Body of pancreas (tissue), 4 donors: ENCODE results near the gene ADRA2C. TPM values are rescaled to one million over a fixed set of nuclear protein-coding genes. Genes with fewer than 3 reads are reported as not detected.

Source experiments
- ATAC-seq: fragments of 150-250 bp; one replicate; pipeline ENCODE4 v1.9.1; 2016
- DNase-seq, 4 donors: peaks; one replicate each; pipeline ENCODE4 v3.0.0-alpha.2; 2019
- H3K27ac ChIP-seq, 4 donors: fragments of 200-600 bp; sonication (generic); 1 replicate in 3 of 4; 2 replicates in 1 of 4; pipeline versions ENCODE4 v1.5.1 to v1.6.1; 2016 to 2019; ENCODE audit warnings: mild to moderate bottlenecking in 1 of 4, mixed read lengths in 1 of 4, moderate library complexity in 1 of 4
- H3K27me3 ChIP-seq, 2 donors: fragments of 200-600 bp; sonication (generic); one replicate each; pipeline ENCODE4 v1.6.0; 2016; ENCODE audit warnings: mild to moderate bottlenecking in 1 of 2
- H3K36me3 ChIP-seq, 2 donors: fragments of 200-600 bp; sonication (generic); replicated peaks in 1 of 2; 2 replicates each; pipeline ENCODE4 v1.5.1; 2016; ENCODE audit warnings: low read depth in 2 of 2; ENCODE audit not compliant: insufficient read depth in 1 of 2
- H3K4me1 ChIP-seq: fragments of 200-600 bp; sonication (generic); one replicate; pipeline ENCODE4 v1.6.0; 2016
- H3K4me3 ChIP-seq, 2 donors: fragments of 200-600 bp; sonication (generic); 1 replicate in 1 of 2; 2 replicates in 1 of 2; pipeline ENCODE4 v1.5.1; 2016 to 2019
- H3K9me3 ChIP-seq, 3 donors: fragments of 200-600 bp; sonication (generic); 1 replicate in 2 of 3; 2 replicates in 1 of 3; pipeline ENCODE4 v1.5.1; 2016
- POLR2A ChIP-seq, 3 donors: fragments of 450-650 bp; IDR thresholded peaks; one replicate each; pipeline ENCODE4 v1.6.1; 2016; ENCODE audit warnings: antibody characterized with exemption in 3 of 3, mild to moderate bottlenecking in 2 of 3
- whole genome bisulfite sequencing, 2 donors: methylation state at CpG; one replicate each; pipeline ENCODE4 v1.1.5; 2017; 5-methylcytosine and 5-hydroxymethylcytosine counted together
- intact Hi-C: fragments of 100-400 bp; cut with DNase I; formaldehyde crosslinking; loops from one replicate; pipeline ENCODE4 v1.15.1; 2023
- total RNA-seq, 2 donors: library from RNA; depleted of rRNA; stranded (reverse); fragments of >200 nt; gene quantifications; one replicate each; pipeline ENCODE4 v1.1.0, GENCODE V29; 2016
- TF ChIP-seq, protein P1 (sequence below), 7 experiments: fragments of 450-650 bp in 4 of 7; fragments of 200-600 bp in 3 of 7; sonication (generic) in 3 of 7; IDR thresholded peaks; one replicate each; pipeline ENCODE4 v1.5.1; 2016 to 2019; ENCODE audit warnings: antibody characterized with exemption in 7 of 7

Gene ADRA2C
- total RNA-seq, 2 donors from 2014 or later = 6.7 to 10.5 TPM

DNA sequence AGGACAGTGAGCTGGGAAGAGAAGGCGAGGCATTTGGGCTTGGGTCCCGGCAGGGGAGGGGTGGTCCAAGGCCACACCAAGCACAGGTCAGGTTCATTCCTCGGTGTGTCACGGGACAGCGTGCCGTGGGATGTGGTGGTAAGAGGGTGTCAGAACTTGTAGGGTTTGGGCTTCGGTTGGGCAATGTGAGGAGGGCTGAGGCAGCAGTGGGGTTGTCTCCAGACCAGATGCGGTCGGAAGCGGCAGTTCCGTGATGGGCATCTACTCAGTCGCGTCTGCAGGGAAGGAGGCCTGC, 22.1 kb downstream of the ADRA2C start:
- 82 to 85% methylated on average over 13 of the region's 13 CpGs for WGBS, 2 donors
- no peak overlapping the region for H3K4me3 ChIP-seq
- ATAC-seq (no peak), DNase-seq (no peak)
- no peak overlapping the region for H3K27ac ChIP-seq
- H3K9me3 ChIP-seq = no peaks in the 10 kb centered on the region
- peaks cover 0 to 5% of the 10 kb centered on the region in 2 donors for H3K27me3 ChIP-seq
- H3K4me1 ChIP-seq = peaks cover 35% of the 10 kb centered on the region
- TF ChIP-seq, protein P1, sequence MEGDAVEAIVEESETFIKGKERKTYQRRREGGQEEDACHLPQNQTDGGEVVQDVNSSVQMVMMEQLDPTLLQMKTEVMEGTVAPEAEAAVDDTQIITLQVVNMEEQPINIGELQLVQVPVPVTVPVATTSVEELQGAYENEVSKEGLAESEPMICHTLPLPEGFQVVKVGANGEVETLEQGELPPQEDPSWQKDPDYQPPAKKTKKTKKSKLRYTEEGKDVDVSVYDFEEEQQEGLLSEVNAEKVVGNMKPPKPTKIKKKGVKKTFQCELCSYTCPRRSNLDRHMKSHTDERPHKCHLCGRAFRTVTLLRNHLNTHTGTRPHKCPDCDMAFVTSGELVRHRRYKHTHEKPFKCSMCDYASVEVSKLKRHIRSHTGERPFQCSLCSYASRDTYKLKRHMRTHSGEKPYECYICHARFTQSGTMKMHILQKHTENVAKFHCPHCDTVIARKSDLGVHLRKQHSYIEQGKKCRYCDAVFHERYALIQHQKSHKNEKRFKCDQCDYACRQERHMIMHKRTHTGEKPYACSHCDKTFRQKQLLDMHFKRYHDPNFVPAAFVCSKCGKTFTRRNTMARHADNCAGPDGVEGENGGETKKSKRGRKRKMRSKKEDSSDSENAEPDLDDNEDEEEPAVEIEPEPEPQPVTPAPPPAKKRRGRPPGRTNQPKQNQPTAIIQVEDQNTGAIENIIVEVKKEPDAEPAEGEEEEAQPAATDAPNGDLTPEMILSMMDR (IDR thresholded peaks at IDR 0.05) = no peak
- intact Hi-C loops = no loop called here
- no peaks in the 10 kb centered on the region for H3K36me3 ChIP-seq

DNA sequence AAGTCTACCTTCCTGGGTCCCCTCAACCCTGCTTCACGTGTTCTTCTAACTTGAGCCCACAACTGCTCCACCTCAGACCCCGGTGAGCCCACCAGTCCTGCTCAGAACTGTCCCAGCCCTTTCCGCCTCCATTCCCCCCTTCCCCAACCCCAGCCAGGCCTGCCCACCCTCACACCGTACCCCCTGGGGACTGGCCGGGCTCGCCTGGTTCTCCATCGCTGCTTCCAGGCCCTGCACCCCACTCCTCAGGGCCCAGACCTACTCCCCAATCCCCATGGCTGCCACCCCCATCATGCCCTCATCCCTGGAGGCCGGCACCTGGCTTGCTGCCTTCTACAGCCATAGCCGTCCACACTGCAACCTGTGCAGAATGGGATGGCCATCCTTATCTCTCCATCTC, 23.4 kb downstream of the ADRA2C start:
- no peak for DNase-seq
- Histone ChIP-seq H3K36me3 (no peaks in the 10 kb centered on the region), H3K27ac (no peak overlapping the region), H3K4me3 (no peak overlapping the region), H3K9me3 (no peaks in the 10 kb centered on the region), H3K27me3 (no peaks in the 10 kb centered on the region), H3K4me1 (peaks cover 22% of the 10 kb centered on the region)
- ATAC-seq = no peak
- 65 to 75% methylated on average over 9 of the region's 9 CpGs for WGBS, 2 donors
- intact Hi-C loops = no loop called here
- no peak for TF ChIP-seq POLR2A (IDR thresholded peaks at IDR 0.05)
- TF ChIP-seq, protein P1 (IDR thresholded peaks at IDR 0.05) = no peak

DNA sequence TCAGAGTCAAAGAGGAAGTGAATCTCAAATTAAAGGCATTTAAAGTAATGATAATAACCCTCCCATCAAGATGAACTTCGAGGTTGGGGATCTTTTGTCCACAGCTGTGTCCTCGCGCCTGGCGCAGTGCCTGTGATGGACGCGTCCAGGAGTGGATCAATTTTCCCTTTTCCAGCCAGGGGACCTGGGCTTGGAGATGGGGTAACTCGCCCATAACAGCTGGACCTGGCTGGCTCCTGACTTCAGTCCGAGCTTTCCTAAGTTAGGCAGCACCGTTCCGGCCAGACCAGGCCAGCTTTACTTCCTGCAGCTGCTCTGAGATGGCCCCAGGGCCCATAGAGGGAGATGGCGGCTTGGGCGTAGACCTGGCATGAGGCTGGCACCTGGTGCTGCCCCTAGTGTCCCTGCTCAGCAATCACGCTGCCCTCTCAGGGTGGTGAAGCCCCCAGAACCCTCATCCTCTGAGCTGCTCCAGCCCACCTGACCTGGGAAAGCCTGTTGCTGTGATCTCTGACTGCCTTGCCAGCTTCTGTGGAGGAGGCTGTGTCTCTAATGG, 23.9 kb downstream of the ADRA2C start:
- DNase-seq = no peak
- no peak overlapping the region for H3K27ac ChIP-seq
- TF ChIP-seq, protein P1 (IDR thresholded peaks at IDR 0.05) = no peak
- TF ChIP-seq POLR2A (IDR thresholded peaks at IDR 0.05) = no peak
- H3K9me3 ChIP-seq = no peaks in the 10 kb centered on the region
- intact Hi-C loops = no loop called here
- H3K4me3 ChIP-seq = no peak overlapping the region
- WGBS, 2 donors = 81 to 83% methylated on average over 10 to 13 of the region's 13 CpGs
- peaks cover 17% of the 10 kb centered on the region for H3K4me1 ChIP-seq
- H3K36me3 ChIP-seq = no peaks in the 10 kb centered on the region
- no peaks in the 10 kb centered on the region for H3K27me3 ChIP-seq
- ATAC-seq = no peak

DNA sequence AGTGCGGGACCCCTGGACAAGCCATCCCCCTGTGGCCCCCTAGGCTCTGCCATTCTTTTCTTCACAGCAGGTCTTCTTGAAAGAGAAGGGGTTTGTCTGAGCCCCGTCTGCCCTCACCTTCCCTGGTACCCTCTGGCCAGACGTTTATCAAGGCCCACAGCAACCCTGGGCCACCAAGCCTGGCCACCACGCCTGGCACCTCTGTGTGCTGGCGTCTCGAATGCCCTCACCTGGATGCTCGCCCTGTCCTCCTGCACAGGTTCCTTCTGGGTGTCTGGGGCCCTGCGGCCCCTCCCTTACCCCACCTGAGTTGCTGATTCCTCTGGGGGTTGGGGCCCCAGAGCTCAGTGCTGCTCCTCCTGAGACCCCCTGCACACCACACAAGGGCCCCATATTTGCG, 25.1 kb downstream of the ADRA2C start:
- DNase-seq = no peak
- WGBS, 2 donors = 54% methylated on average over 8 to 9 of the region's 9 CpGs
- no peak for TF ChIP-seq POLR2A (IDR thresholded peaks at IDR 0.05)
- TF ChIP-seq, protein P1 (IDR thresholded peaks at IDR 0.05) = no peak
- intact Hi-C loops = no loop called here
- Histone ChIP-seq H3K4me1 (peaks cover 5% of the 10 kb centered on the region), H3K36me3 (no peaks in the 10 kb centered on the region), H3K4me3 (no peak overlapping the region), H3K27ac (no peak overlapping the region), H3K27me3 (no peaks in the 10 kb centered on the region), H3K9me3 (peaks cover 0 to 6% (median 0%) of the 10 kb centered on the region in 3 donors)
- ATAC-seq = no peak

DNA sequence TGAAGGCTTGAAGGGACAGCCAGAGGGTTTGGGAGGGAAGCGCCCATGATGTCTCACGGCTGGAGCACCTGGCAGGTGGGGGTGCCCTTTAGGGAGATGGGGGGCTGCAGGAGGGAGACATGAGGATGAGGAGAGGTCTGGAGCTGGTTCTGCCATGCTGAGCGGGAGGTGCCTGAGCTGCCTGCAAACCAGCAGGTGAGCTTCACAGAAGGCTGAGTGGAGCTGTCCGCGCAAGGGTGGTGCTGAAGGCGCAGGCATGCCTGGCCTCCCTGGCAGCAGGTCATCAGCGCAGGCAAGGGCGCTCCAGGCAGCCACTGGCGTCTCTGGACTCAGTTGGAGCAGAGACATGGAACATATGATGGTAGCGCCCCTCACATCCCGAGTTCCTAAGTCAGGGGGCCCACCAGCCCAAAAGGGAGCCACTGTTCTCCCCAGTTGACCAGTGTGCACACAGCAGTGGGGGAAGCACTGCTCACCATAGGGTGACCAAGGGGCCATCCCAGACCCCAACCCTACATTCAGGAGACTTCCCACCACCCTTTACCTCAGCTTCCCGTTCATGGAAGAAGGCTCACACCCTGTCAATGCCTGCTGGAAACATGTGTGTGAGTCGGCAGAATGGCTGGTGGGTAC, 25.8 kb downstream of the ADRA2C start:
- H3K4me1 ChIP-seq = no peaks in the 10 kb centered on the region
- peaks cover 0 to 12% (median 0%) of the 10 kb centered on the region in 3 donors for H3K9me3 ChIP-seq
- intact Hi-C loops = no loop called here
- TF ChIP-seq POLR2A (IDR thresholded peaks at IDR 0.05) = no peak
- TF ChIP-seq, protein P1 (IDR thresholded peaks at IDR 0.05) = no peak
- H3K27ac ChIP-seq = no peak overlapping the region
- no peak overlapping the region for H3K4me3 ChIP-seq
- ATAC-seq (peak; percentile 75), DNase-seq (peak; percentile 73 to 80 (median 74))
- no peaks in the 10 kb centered on the region for H3K36me3 ChIP-seq
- no peaks in the 10 kb centered on the region for H3K27me3 ChIP-seq
- WGBS, 2 donors = 2 to 9% methylated on average over 9 to 13 of the region's 13 CpGs
